CD4-positive, alpha-beta T cell treated with Interleukin-4 for 1 hour (primary cell): ENCODE measurements around the gene MED6.

ENCODE experiments used
- DNase-seq, 2 donors: peaks; one replicate each; pipeline ENCODE4 v3.0.0-alpha.2; 2020 to 2022

The MED6 gene, protein sequence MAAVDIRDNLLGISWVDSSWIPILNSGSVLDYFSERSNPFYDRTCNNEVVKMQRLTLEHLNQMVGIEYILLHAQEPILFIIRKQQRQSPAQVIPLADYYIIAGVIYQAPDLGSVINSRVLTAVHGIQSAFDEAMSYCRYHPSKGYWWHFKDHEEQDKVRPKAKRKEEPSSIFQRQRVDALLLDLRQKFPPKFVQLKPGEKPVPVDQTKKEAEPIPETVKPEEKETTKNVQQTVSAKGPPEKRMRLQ

DNA sequence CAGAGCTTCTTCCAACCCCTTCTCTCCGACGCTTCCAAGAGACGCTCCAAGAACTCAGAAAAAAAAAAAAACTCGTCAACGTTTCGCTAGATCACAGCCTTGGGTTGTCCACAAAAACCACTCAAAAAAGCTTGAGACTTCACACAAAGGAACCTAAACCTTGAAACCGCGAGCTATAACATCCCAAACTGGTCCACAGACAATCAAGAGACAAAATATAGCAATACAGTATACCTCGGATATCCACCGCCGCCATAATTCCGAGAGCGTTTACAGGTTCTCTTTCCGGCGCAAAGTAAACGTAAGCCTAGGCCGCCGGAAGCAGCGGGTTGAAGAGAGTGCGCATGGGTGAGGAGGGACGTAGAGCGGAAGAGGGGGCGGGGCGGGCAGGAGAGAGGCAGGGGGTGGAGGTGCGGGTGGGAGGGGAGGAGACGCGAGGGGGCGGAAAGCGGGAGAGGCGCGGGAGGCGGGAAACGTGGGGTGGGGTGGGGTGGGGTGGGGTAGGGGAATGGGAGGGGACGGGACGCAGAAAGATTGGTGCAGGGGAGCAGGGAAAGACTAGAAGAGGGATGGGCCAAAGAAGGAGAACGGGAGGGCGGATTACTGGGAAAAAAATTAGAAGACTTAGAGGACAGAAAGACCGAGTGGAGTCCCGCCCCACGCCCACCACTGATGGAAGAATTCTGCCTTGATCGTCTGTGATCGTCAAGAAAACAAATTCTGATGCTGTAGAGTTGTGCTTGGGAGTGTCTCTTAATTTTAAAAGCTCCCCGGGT is at the start of gene MED6:
Gene MED6 (minus strand): TSS at position 274 of the 776 bp plus-strand sequence. CDS start 18 bp downstream, at position 256.
- DNase-seq = peak; percentile 92

GRCh38 chr14:70649803-70650202 is 49.3 kb upstream of the MED6 start:
- DNase-seq = no peak

- DNase-seq = no peak
These were observed 47.9 kb upstream of the MED6 start for GRCh38 chr14:70648346-70648745.

- no peak for DNase-seq
These were observed 46.2 kb upstream of the MED6 start for GRCh38 chr14:70646705-70647104.

DNA sequence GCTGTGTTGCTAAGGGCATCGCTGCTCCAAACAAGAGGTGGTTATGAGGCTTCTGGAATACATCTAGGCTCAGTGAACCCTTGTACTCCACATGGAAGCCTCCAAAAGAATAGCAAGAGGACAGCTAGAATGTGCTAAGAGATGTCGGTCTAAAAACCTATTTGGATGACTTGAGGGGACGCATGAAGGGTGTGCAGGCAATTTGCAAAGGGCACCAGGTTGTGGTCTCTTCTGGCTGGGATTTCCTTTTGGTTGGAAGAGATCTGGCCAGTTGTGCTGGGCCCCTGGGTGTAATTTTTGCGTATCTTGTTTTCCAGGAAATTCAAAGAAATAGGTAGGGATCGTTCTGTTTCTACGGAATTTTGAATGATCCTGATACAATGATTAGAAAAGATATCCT is 45.4 kb upstream of the MED6 start:
- DNase-seq = no peak

- no peak for DNase-seq
These were observed 43.5 kb upstream of the MED6 start for GRCh38 chr14:70643967-70644366.

DNA sequence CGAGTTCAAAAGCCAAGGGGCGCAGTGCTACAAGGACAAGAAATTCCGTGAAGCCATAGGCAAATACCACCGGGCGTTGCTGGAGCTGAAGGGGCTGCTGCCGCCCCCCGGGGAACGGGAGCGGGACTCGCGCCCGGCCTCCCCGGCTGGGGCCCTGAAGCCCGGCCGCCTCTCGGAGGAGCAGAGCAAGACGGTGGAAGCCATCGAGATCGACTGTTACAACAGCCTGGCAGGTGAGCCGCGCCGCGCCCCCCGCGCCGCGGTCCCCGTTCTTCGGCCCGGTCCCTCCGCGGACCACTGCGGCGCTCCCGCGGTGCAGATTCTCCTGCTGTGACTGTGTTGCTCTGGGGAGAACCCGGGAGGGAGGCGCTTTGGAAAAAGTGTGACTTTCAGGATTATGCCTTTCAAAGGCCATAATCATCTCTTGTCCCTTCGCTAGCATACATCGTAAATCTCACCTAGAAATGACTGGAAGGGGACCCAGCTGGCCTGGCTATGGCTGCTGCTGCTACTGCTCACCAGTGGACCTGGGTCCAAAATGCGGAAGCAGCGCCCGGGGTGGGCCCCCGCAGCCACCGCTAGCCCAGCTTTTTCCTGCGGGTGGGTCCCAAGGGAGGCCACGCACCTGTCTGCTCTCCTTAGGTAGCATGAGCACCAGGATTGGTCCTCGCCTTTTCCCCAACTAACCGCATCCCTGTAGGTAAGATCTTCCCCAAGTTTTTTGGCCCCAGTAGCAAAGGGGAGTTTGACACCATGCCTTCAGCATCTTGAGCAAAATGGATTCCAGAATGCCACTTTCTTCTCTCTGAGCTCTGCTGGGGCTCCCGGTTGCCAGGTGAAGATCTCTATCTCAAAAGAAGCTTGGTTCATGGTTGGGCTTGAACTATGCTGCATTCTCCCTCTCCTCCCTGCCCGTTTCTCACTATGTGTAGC is 42.1 kb upstream of the MED6 start:
- peak; percentile 25 to 55 for DNase-seq

DNA sequence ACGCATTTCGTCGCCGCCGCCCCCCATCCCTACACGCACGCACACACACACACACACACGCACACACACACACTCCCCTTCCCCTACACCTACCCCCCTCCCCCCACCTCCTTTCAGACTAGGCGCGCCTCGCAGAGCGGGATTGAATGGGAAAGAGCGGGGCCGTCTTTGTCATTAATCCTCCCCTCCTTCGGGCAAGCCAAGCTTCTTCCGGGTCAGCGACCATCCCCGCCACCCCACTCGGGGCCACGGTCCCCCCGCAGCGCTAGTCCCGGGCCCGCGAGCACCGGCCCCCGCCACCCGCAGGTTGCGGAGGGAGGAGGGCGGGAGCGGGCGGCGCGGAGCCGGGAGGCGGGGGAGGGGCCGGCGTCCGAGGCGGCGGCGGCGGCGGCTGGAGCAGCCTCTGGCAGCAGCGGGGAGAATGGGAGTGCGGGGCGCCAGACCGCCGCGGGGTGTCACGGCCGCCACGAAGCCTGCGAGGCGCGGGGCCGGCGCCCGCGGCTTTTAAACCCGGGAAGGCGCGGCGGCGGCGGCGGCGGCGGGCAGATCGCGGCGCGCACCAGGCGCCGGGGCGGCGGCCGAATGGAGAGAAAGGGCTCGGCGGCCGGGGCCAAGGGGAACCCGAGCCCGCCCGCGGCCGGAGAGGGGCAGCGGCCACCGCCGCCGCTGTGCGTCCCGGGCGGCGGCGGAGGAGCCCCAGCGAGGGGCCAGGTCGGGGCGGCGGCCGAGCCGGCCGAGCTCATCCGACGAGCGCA is 41.3 kb upstream of the MED6 start, which contains the start of gene TTC9:
Gene TTC9 (plus strand): TSS at position 369 of the 755 bp plus-strand sequence. CDS start 214 bp downstream, at position 583.
- DNase-seq = peak in 1 of 2 donors; percentile 37

- DNase-seq = peak; percentile 53 to 60
These were observed 40.6 kb upstream of the MED6 start for GRCh38 chr14:70640938-70641547.

- no peak for DNase-seq
These were observed 38.0 kb upstream of the MED6 start for GRCh38 chr14:70638416-70638815.

GRCh38 chr14:70635971-70636595 is 35.6 kb upstream of the MED6 start:
- DNase-seq = no peak

DNA sequence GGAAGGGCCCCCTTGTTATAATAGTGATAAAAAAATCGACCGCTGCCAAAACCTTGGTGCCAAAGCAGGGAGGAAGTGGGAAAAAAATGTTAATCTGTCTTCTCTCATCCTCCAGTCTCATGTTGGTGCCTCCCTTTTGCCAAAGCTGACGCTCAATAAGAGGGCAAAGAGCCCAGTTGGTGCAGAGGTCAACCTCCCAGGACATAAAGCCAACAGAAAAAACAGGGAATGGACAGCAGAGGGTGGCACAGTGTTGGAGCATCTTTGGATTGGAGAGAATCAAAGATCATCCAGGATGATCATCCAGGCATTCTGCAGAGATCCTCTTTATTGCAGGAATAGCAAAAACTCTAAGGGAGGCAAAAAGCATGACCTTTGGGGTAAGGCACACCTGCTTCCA is 31.5 kb upstream of the MED6 start:
- DNase-seq = no peak

GRCh38 chr14:70624972-70625371 is 24.5 kb upstream of the MED6 start:
- no peak for DNase-seq

GRCh38 chr14:70622111-70622712 is 21.8 kb upstream of the MED6 start:
- peak; percentile 59 to 73 for DNase-seq

- no peak for DNase-seq
These were observed 19.3 kb upstream of the MED6 start for GRCh38 chr14:70619708-70620107.

GRCh38 chr14:70618314-70618713 is 17.9 kb upstream of the MED6 start:
- DNase-seq = no peak

GRCh38 chr14:70616646-70617045 is 16.2 kb upstream of the MED6 start:
- DNase-seq = no peak

DNA sequence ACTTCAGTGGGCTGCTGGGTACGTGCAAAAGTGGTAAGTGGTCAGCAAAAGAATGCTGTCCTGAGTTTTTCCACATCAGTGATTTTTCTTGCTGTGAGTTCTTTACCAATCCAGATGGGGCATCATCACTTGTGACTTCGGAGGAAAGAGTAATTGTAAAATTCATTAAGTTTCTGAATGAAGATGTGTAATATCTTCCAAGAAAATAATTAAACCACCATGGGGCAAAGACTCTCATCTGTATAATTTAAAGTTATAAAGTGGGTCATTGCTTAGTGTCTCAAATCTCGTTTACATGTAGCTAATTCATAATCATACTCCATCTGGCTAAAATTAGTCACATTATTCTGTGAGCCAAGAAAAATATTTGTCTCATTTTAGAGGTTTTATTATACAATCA is 10.8 kb upstream of the MED6 start:
- DNase-seq = no peak

DNA sequence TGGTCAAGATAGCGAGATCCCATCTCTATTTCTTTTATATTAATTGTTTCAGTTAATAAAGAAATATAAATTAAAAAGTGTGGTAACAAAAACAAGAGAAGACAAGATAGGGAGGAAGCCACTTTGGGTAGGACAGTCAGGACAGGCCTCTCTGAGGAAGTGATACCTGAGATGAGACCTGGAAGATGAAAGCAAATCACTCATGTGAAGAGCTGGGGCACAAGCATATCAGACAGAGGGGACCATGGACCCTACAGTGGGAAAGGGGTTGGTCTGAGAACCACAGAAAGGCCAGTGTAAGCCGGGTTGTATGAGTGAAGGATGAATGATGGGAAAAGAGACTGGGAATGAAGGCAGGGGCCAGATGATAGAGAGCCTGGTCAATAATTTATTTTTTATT is 1.8 kb upstream of the MED6 start:
- no peak for DNase-seq

GRCh38 chr14:70601162-70601561 is 707 bp upstream of the MED6 start:
- no peak for DNase-seq

DNA sequence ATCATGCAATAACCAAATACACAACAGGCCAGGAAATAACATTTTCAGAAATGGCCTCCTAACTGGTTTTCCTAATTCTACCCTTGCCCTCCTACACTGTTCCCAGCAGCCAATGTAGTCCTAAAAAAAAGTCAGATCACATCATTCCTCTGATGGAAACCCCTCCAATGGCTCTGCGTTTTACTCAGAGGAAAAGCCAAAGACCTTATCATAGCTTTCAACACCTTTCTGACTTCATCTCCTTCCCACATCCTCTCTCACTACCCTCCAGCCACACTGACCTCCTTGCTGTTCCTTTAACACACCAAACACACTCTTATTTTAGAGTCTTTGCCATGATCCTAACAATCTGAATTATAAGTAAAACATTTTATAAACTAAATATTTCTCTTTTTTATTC is 1.1 kb downstream of the MED6 start:
- DNase-seq = no peak
